OCI-LY7 (cell line): Measurements from ENCODE around the gene SCAMP2.

Experiments used
- EZH2phosphoT487 ChIP-seq: fragments of 200-600 bp; sonication (generic); IDR thresholded peaks from 2 replicates; pipeline ENCODE4 v1.6.1; 2018; ENCODE audit warnings: low read depth, borderline replicate concordance, mild to moderate bottlenecking, mixed run types, antibody characterized with exemption, low read length, moderate library complexity, mixed read lengths
- TF ChIP-seq, protein P1 (sequence below): fragments of 200-600 bp; sonication (generic); conservative IDR thresholded peaks from 2 replicates; pipeline ENCODE4 v1.5.1; 2014; ENCODE audit warnings: mild to moderate bottlenecking, antibody characterized with exemption, low read length, moderate library complexity, mixed read lengths

DNA sequence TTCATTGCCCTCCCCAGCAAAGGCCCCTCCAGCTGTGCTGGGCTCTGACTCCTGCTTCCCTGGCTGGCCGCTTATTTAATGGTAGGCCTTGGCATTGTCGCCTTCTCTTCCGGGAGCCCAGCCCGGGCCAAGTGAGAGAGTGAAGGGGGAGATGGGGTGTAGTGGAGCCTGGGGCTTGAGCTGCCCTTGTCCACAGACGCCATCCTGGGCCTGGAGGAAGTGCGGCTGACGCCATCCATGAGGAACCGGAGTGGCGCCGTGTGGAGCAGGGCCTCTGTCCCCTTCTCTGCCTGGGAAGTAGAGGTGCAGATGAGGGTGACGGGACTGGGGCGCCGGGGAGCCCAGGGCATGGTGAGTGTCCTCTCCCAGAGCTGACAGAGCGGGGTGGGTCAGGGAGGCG is 57.2 kb downstream of the SCAMP2 start:
- TF ChIP-seq, protein P1, sequence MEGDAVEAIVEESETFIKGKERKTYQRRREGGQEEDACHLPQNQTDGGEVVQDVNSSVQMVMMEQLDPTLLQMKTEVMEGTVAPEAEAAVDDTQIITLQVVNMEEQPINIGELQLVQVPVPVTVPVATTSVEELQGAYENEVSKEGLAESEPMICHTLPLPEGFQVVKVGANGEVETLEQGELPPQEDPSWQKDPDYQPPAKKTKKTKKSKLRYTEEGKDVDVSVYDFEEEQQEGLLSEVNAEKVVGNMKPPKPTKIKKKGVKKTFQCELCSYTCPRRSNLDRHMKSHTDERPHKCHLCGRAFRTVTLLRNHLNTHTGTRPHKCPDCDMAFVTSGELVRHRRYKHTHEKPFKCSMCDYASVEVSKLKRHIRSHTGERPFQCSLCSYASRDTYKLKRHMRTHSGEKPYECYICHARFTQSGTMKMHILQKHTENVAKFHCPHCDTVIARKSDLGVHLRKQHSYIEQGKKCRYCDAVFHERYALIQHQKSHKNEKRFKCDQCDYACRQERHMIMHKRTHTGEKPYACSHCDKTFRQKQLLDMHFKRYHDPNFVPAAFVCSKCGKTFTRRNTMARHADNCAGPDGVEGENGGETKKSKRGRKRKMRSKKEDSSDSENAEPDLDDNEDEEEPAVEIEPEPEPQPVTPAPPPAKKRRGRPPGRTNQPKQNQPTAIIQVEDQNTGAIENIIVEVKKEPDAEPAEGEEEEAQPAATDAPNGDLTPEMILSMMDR, result no peak
- TF ChIP-seq EZH2phosphoT487, result no peak
